GM12878 (cell line): ENCODE measurements around the gene PDE1C. TPM values are rescaled to one million over a fixed set of nuclear protein-coding genes. Genes with fewer than 3 reads are reported as not detected.

Source experiments
- ATF2 ChIP-seq: IDR thresholded peaks from 2 replicates; pipeline ENCODE4 v1.6.1; 2012; ENCODE audit warnings: low read length, inconsistent platforms
- ESRRA ChIP-seq: IDR thresholded peaks from 2 replicates; pipeline ENCODE4 v1.6.1; 2012; ENCODE audit warnings: mild to moderate bottlenecking, low read length, improper control_type of control experiment
- EZH2 ChIP-seq: IDR thresholded peaks from 2 replicates; pipeline ENCODE4 v1.6.1; 2012; ENCODE audit warnings: low read depth, mild to moderate bottlenecking, control low read depth, inconsistent platforms, low read length, borderline replicate concordance; ENCODE audit not compliant: control insufficient read depth
- HDGF ChIP-seq: fragments of 450-650 bp; IDR thresholded peaks from 2 replicates; pipeline ENCODE4 v1.6.1; 2016; ENCODE audit warnings: antibody characterized with exemption
- LARP7 ChIP-seq: fragments of 450-650 bp; IDR thresholded peaks from 2 replicates; pipeline ENCODE4 v1.6.1; 2017; ENCODE audit warnings: mild to moderate bottlenecking
- MTA3 ChIP-seq: IDR thresholded peaks from 2 replicates; pipeline ENCODE4 v1.6.1; 2012; ENCODE audit warnings: low read length, inconsistent platforms, borderline replicate concordance
- MYB ChIP-seq: fragments of 150-350 bp; IDR thresholded peaks from 2 replicates; pipeline ENCODE4 v1.6.1; 2014; ENCODE audit warnings: mild to moderate bottlenecking, low read depth, low read length, borderline replicate concordance
- NBN ChIP-seq: fragments of 450-650 bp; IDR thresholded peaks from 2 replicates; pipeline ENCODE4 v1.6.1; 2016
- PAX5 ChIP-seq: IDR thresholded peaks from 2 replicates; pipeline ENCODE4 v1.6.1; 2011; ENCODE audit warnings: low read depth, low read length, borderline replicate concordance
- POLR2A ChIP-seq: IDR thresholded peaks from 2 replicates; pipeline ENCODE4 v1.6.1; 2011; ENCODE audit warnings: low read depth, mild to moderate bottlenecking, low read length
- POLR2AphosphoS5 ChIP-seq: IDR thresholded peaks from 2 replicates; pipeline ENCODE4 v1.6.1; 2011; ENCODE audit warnings: mild to moderate bottlenecking, low read length, inconsistent platforms
- POU2F2 ChIP-seq: IDR thresholded peaks from 3 replicates; pipeline ENCODE4 v1.6.1; 2011; ENCODE audit warnings: low read depth, mild to moderate bottlenecking, low read length, borderline replicate concordance
- RB1 ChIP-seq: fragments of 450-650 bp; formaldehyde crosslinking; IDR thresholded peaks from 2 replicates; pipeline ENCODE4 v1.6.1; 2017; ENCODE audit warnings: mild to moderate bottlenecking, borderline replicate concordance
- RCOR1 ChIP-seq: conservative IDR thresholded peaks from 2 replicates; pipeline ENCODE4 v1.6.1; 2012; ENCODE audit warnings: low read depth, low read length, improper control_type of control experiment
- RELB ChIP-seq: fragments of 450-650 bp; IDR thresholded peaks from 2 replicates; pipeline ENCODE4 v1.6.1; 2017; ENCODE audit warnings: low read depth, mild to moderate bottlenecking, moderate library complexity
- SMAD1 ChIP-seq: fragments of 450-650 bp; IDR thresholded peaks from 2 replicates; pipeline ENCODE4 v1.6.1; 2018; ENCODE audit warnings: mild to moderate bottlenecking, low read depth; ENCODE audit not compliant: partially characterized antibody
- SMC3 ChIP-seq: IDR thresholded peaks from 2 replicates; pipeline ENCODE4 v1.6.1; 2011; ENCODE audit warnings: low read length, improper control_type of control experiment, borderline replicate concordance
- TAF1 ChIP-seq: IDR thresholded peaks from 2 replicates; pipeline ENCODE4 v1.6.1; 2011; ENCODE audit warnings: mild to moderate bottlenecking, low read depth, low read length, borderline replicate concordance
- TARDBP ChIP-seq: IDR thresholded peaks from 2 replicates; pipeline ENCODE4 v1.6.1; 2016; ENCODE audit warnings: borderline replicate concordance
- USF1 ChIP-seq: IDR thresholded peaks from 2 replicates; pipeline ENCODE4 v1.6.1; 2011; ENCODE audit warnings: borderline replicate concordance, low read depth, mild to moderate bottlenecking, moderate library complexity, mixed read lengths, low read length; ENCODE audit not compliant: insufficient read depth; ENCODE audit errors: extremely low read length
- YY1 ChIP-seq: IDR thresholded peaks from 2 replicates; pipeline ENCODE4 v1.6.1; 2011; ENCODE audit warnings: low read depth, mild to moderate bottlenecking, low read length
- ZNF24 ChIP-seq: fragments of 450-650 bp; IDR thresholded peaks from 2 replicates; pipeline ENCODE4 v1.6.1; 2017; ENCODE audit warnings: antibody characterized with exemption, mild to moderate bottlenecking
- ZNF274 ChIP-seq: IDR thresholded peaks from one replicate; pipeline ENCODE4 v1.8.0; 2011; ENCODE audit not compliant: insufficient read length, insufficient read depth
- ZSCAN29 ChIP-seq: fragments of 450-650 bp; IDR thresholded peaks from 2 replicates; pipeline ENCODE4 v1.6.1; 2017; ENCODE audit warnings: mild to moderate bottlenecking, moderate library complexity
- polyA plus RNA-seq, 11 experiments: library from polyadenylated mRNA; depleted of rRNA in 4 of 11; unstranded in 6 of 11; stranded (reverse) in 5 of 11; fragments of >200 nt; fragmentation: Nextera tagmentation in 4 of 11; fragmentation: Illumina TruSeq in 1 of 11; extraction: Ambion mirVana in 4 of 11; extraction: Trizol in 1 of 11; gene quantifications; 1 replicate in 1 of 11; 2 replicates in 10 of 11; pipeline versions ENCODE4 v1.2.1 to v1.2.3, GENCODE V29; 2011 to 2016; ENCODE audit warnings: inconsistent platforms in 2 of 11, missing spikeins in 2 of 11, low read depth in 1 of 11
- total RNA-seq, 4 experiments: library from RNA; depleted of rRNA in 3 of 4; stranded (reverse); fragments of >200 nt in 3 of 4; fragmentation: Illumina TruSeq in 1 of 4; extraction: Trizol in 1 of 4; gene quantifications; 2 replicates each; pipeline versions ENCODE4 v1.2.1 to v1.2.3, GENCODE V29; 2013 to 2021
- TF ChIP-seq, protein P1 (sequence below): fragments of 450-650 bp; IDR thresholded peaks from 2 replicates; pipeline ENCODE4 v1.6.1; 2016; ENCODE audit warnings: mild to moderate bottlenecking, moderate library complexity, borderline replicate concordance

PDE1C gene
- total and polyA plus RNA-seq, 10 of the 15 experiments (the other 5 are each of a cell fraction or from before 2014, with no cell fraction given): 0.29 to 2.3 (median 0.70) TPM

GRCh38 chr7:31811650-31812461, 258.4 kb downstream of the PDE1C start (continued):
- TF ChIP-seq, protein P1, sequence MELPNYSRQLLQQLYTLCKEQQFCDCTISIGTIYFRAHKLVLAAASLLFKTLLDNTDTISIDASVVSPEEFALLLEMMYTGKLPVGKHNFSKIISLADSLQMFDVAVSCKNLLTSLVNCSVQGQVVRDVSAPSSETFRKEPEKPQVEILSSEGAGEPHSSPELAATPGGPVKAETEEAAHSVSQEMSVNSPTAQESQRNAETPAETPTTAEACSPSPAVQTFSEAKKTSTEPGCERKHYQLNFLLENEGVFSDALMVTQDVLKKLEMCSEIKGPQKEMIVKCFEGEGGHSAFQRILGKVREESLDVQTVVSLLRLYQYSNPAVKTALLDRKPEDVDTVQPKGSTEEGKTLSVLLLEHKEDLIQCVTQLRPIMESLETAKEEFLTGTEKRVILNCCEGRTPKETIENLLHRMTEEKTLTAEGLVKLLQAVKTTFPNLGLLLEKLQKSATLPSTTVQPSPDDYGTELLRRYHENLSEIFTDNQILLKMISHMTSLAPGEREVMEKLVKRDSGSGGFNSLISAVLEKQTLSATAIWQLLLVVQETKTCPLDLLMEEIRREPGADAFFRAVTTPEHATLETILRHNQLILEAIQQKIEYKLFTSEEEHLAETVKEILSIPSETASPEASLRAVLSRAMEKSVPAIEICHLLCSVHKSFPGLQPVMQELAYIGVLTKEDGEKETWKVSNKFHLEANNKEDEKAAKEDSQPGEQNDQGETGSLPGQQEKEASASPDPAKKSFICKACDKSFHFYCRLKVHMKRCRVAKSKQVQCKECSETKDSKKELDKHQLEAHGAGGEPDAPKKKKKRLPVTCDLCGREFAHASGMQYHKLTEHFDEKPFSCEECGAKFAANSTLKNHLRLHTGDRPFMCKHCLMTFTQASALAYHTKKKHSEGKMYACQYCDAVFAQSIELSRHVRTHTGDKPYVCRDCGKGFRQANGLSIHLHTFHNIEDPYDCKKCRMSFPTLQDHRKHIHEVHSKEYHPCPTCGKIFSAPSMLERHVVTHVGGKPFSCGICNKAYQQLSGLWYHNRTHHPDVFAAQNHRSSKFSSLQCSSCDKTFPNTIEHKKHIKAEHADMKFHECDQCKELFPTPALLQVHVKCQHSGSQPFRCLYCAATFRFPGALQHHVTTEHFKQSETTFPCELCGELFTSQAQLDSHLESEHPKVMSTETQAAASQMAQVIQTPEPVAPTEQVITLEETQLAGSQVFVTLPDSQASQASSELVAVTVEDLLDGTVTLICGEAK: no peak
- no peak for TF ChIP-seq USF1
- no peak for TF ChIP-seq EZH2
- no peak for TF ChIP-seq RB1
- peak; percentile 83 for TF ChIP-seq NBN
- TF ChIP-seq ZNF24: peak; percentile 7; the same call in 1 of the 2 replicates
- no peak for TF ChIP-seq TAF1
- peak; percentile 57 for TF ChIP-seq SMAD1
- no peak for TF ChIP-seq SMC3
- no peak for TF ChIP-seq POLR2A
- TF ChIP-seq YY1: peak; percentile 55
- TF ChIP-seq ZNF274: no peak
- TF ChIP-seq RCOR1: 0 out of 2 replicates have a peak, but pooled peaks have one; percentile 61
- no peak for TF ChIP-seq POLR2AphosphoS5
- no peak for TF ChIP-seq ZSCAN29
- no peak for TF ChIP-seq TARDBP
- peak; percentile 61; the same call in 1 of the 3 replicates for TF ChIP-seq POU2F2
- no peak for TF ChIP-seq ESRRA
- TF ChIP-seq PAX5: 0 out of 2 replicates have a peak, but pooled peaks have one; percentile 22
- TF ChIP-seq RELB: peak; percentile 79
- no peak for TF ChIP-seq LARP7
- no peak for TF ChIP-seq HDGF
- TF ChIP-seq MTA3: no peak
- no peak for TF ChIP-seq MYB
- TF ChIP-seq ATF2: no peak
